ENCODE results near the gene DNAH2. TPM values are rescaled to one million over a fixed set of nuclear protein-coding genes. Genes with fewer than 3 reads are reported as not detected.
A peak's percentile ranks its signal among the peaks of the same experiment; 100 is the strongest.

DNAH2 gene
- total RNA-seq, 1 donor from 2014 or later, result 0.72 TPM

GRCh38 chr17:7839876-7840261 lies 122.3 kb downstream of the DNAH2 start:
- H3K4me3 Mint-ChIP-seq (ENCODE audit: unreplicated experiment), result peak overlapping the region; percentile 84
- DNase-seq (ENCODE audit: low spot score), result no peak
- no peaks in the 10 kb centered on the region for H3K9me3 Mint-ChIP-seq (ENCODE audit: unreplicated experiment)
- TF ChIP-seq CTCF (IDR thresholded peaks at IDR 0.05; ENCODE audit: unreplicated experiment), result no peak
- H3K4me1 Mint-ChIP-seq (ENCODE audit: unreplicated experiment), result peaks cover 58% of the 10 kb centered on the region
- H3K36me3 Mint-ChIP-seq (ENCODE audit: low read depth, unreplicated experiment), result peaks cover 17% of the 10 kb centered on the region
- H3K27me3 Mint-ChIP-seq (ENCODE audit: unreplicated experiment), result peaks cover 41% of the 10 kb centered on the region
- no peak overlapping the region for H3K27ac Mint-ChIP-seq (ENCODE audit: unreplicated experiment)

- peaks cover 56% of the 10 kb centered on the region for H3K4me1 Mint-ChIP-seq (ENCODE audit: unreplicated experiment)
- TF ChIP-seq CTCF (IDR thresholded peaks at IDR 0.05; ENCODE audit: unreplicated experiment), result no peak
- DNase-seq (ENCODE audit: low spot score), result no peak
- H3K27ac Mint-ChIP-seq (ENCODE audit: unreplicated experiment), result peak overlapping the region; percentile 36
- no peaks in the 10 kb centered on the region for H3K9me3 Mint-ChIP-seq (ENCODE audit: unreplicated experiment)
- H3K4me3 Mint-ChIP-seq (ENCODE audit: unreplicated experiment), result peak overlapping the region; percentile 84
- H3K27me3 Mint-ChIP-seq (ENCODE audit: unreplicated experiment), result peaks cover 35% of the 10 kb centered on the region
- peaks cover 17% of the 10 kb centered on the region for H3K36me3 Mint-ChIP-seq (ENCODE audit: low read depth, unreplicated experiment)
Observed at GRCh38 chr17:7840441-7840840, 122.9 kb downstream of the DNAH2 start.

- no peak for DNase-seq (ENCODE audit: low spot score)
- Mint-ChIP-seq H3K4me3 (ENCODE audit: unreplicated experiment) (peak overlapping the region; percentile 95), H3K4me1 (ENCODE audit: unreplicated experiment) (peaks cover 56% of the 10 kb centered on the region), H3K27me3 (ENCODE audit: unreplicated experiment) (peaks cover 35% of the 10 kb centered on the region), H3K36me3 (ENCODE audit: low read depth, unreplicated experiment) (peaks cover 17% of the 10 kb centered on the region), H3K27ac (ENCODE audit: unreplicated experiment) (peak overlapping the region; percentile 90), H3K9me3 (ENCODE audit: unreplicated experiment) (no peaks in the 10 kb centered on the region)
- no peak for TF ChIP-seq CTCF (IDR thresholded peaks at IDR 0.05; ENCODE audit: unreplicated experiment)
Observed at GRCh38 chr17:7840875-7841274, 123.3 kb downstream of the DNAH2 start.

GRCh38 chr17:7841396-7841914 lies 123.9 kb downstream of the DNAH2 start:
- H3K4me1 Mint-ChIP-seq (ENCODE audit: unreplicated experiment), result peaks cover 56% of the 10 kb centered on the region
- H3K36me3 Mint-ChIP-seq (ENCODE audit: low read depth, unreplicated experiment), result peaks cover 17% of the 10 kb centered on the region
- peak overlapping the region; percentile 90 for H3K27ac Mint-ChIP-seq (ENCODE audit: unreplicated experiment)
- peak overlapping the region; percentile 95 for H3K4me3 Mint-ChIP-seq (ENCODE audit: unreplicated experiment)
- TF ChIP-seq CTCF (IDR thresholded peaks at IDR 0.05; ENCODE audit: unreplicated experiment), result no peak
- H3K27me3 Mint-ChIP-seq (ENCODE audit: unreplicated experiment), result peaks cover 33% of the 10 kb centered on the region
- H3K9me3 Mint-ChIP-seq (ENCODE audit: unreplicated experiment), result no peaks in the 10 kb centered on the region
- DNase-seq (ENCODE audit: low spot score), result peak; percentile 59

- H3K36me3 Mint-ChIP-seq (ENCODE audit: low read depth, unreplicated experiment), result peaks cover 20% of the 10 kb centered on the region
- H3K27ac Mint-ChIP-seq (ENCODE audit: unreplicated experiment), result peak overlapping the region; percentile 99
- no peaks in the 10 kb centered on the region for H3K9me3 Mint-ChIP-seq (ENCODE audit: unreplicated experiment)
- peaks cover 52% of the 10 kb centered on the region for H3K4me1 Mint-ChIP-seq (ENCODE audit: unreplicated experiment)
- TF ChIP-seq CTCF (IDR thresholded peaks at IDR 0.05; ENCODE audit: unreplicated experiment), result no peak
- H3K4me3 Mint-ChIP-seq (ENCODE audit: unreplicated experiment), result peak overlapping the region; percentile 99
- peaks cover 31% of the 10 kb centered on the region for H3K27me3 Mint-ChIP-seq (ENCODE audit: unreplicated experiment)
- DNase-seq (ENCODE audit: low spot score), result peak; percentile 92
Observed at GRCh38 chr17:7841915-7842379, 124.4 kb downstream of the DNAH2 start.

Measured in endothelial cell (in vitro differentiated cells).